ENCODE data around the gene RGSL1.

- TF ChIP-seq CTCF (IDR thresholded peaks at IDR 0.05; ENCODE audit: control extremely low read depth in 1 of 3, insufficient read depth in 1 of 3, low read depth in 1 of 3, low read length in 3 of 3) (peak; percentile 25 to 65 (median 42); a peak in 3 of 4 replicates), SP1 (IDR thresholded peaks at IDR 0.05; ENCODE audit: low read depth, low read length) (no peak), SRF (IDR thresholded peaks at IDR 0.05; ENCODE audit: low read depth, low read length) (no peak), TCF12 (IDR thresholded peaks at IDR 0.05; ENCODE audit: low read depth, low read length) (no peak), SIN3A (conservative IDR thresholded peaks at IDR 0.05 in 1 of 2, IDR thresholded peaks at IDR 0.05 in 1 of 2; ENCODE audit: low read depth in 1 of 2, low read length in 2 of 2) (no peak), POLR2A (IDR thresholded peaks at IDR 0.05; ENCODE audit: control extremely low read depth in 1 of 2, low read depth in 2 of 2, low read length in 2 of 2) (no peak), CREB1 (IDR thresholded peaks at IDR 0.05) (no peak), SIRT6 (IDR thresholded peaks at IDR 0.05; ENCODE audit: low read length) (no peak), EZH2 (IDR thresholded peaks at IDR 0.05; ENCODE audit: low read depth, low read length, severe bottlenecking) (no peak), SP4 (IDR thresholded peaks at IDR 0.05; ENCODE audit: low read length) (no peak)
Observed at GRCh38 chr1:182404781-182405180, 45.2 kb upstream of the RGSL1 start.

All from H1 (cell line).